Measurements from ENCODE around the gene ALS2CL.

GRCh38 chr3:46663591-46664135 is 29.8 kb downstream of the ALS2CL start:
- no peak for TF ChIP-seq FOXK2 (IDR thresholded peaks at IDR 0.05)
- no peak for TF ChIP-seq FOXA1 (IDR thresholded peaks at IDR 0.05)
- TF ChIP-seq ZNF384 (IDR thresholded peaks at IDR 0.05) = no peak
- no peak for TF ChIP-seq FOXM1 (IDR thresholded peaks at IDR 0.05; ENCODE audit: borderline replicate concordance)
- TF ChIP-seq ELF4 (IDR thresholded peaks at IDR 0.05) = no peak
